Occipital lobe (tissue), 1 donor: Measurements from ENCODE around the gene CCL15. TPM values are rescaled to one million over a fixed set of nuclear protein-coding genes. Genes with fewer than 3 reads are reported as not detected.

Experiments used
- total RNA-seq: library from RNA; depleted of rRNA; stranded (reverse); fragments of >200 nt; gene quantifications from one replicate; pipeline ENCODE4 v1.2.3, GENCODE V29; 2014

The CCL15 gene
- total RNA-seq, 1 donor from 2014 or later: not detected

Other genes starting within 250 kb of the CCL15 start
- gene GAS2L2, start 248.3 kb downstream of the CCL15 start, total RNA-seq: 0.16 TPM
- not detected for gene C17orf50, start 240.7 kb downstream of the CCL15 start, total RNA-seq
- gene MMP28, start 205.9 kb downstream of the CCL15 start, total RNA-seq: 8.9 TPM
- 72.8 TPM for gene TAF15, start 192.1 kb downstream of the CCL15 start, total RNA-seq
- not detected for gene HEATR9, start 132.7 kb downstream of the CCL15 start, total RNA-seq
- gene CCL5, start 121.2 kb downstream of the CCL15 start, total RNA-seq: 0.47 TPM
- 0.62 TPM for gene RDM1, start 70.8 kb downstream of the CCL15 start, total RNA-seq
- gene LYZL6, start 57.8 kb downstream of the CCL15 start, total RNA-seq: not detected
- not detected for gene CCL16, start 20.1 kb downstream of the CCL15 start, total RNA-seq
- not detected for gene CCL14, start 14.8 kb downstream of the CCL15 start, total RNA-seq
- gene CCL23, start 16.4 kb upstream of the CCL15 start, total RNA-seq: not detected
- gene CCL18, start 62.7 kb upstream of the CCL15 start, total RNA-seq: not detected
- 7.2 TPM for gene CCL3, start 88.6 kb upstream of the CCL15 start, total RNA-seq
- gene CCL4, start 102.3 kb upstream of the CCL15 start, total RNA-seq: 4.1 TPM
- gene TBC1D3B, start 175.1 kb upstream of the CCL15 start, total RNA-seq: 1.9 TPM
- 4.8 TPM for gene CCL3L1, start 195.2 kb upstream of the CCL15 start, total RNA-seq
- 17.3 TPM for gene CCL4L2, start 209.5 kb upstream of the CCL15 start, total RNA-seq